Left colon (tissue), 2 donors: ENCODE measurements around the gene ICOSLG. TPM values are rescaled to one million over a fixed set of nuclear protein-coding genes. Genes with fewer than 3 reads are reported as not detected.
"Not testable (repeated sequence)": the region's sequence is repeated elsewhere in the genome, so short reads cannot be mapped to it uniquely, and the experiment has no call there.

Source experiments
- ATAC-seq: fragments of 200-7000 bp; cut with Tn5 transposase; one replicate; pipeline ENCODE4 v1.9.1; 2020; ENCODE audit warnings: mild to moderate bottlenecking, moderate library complexity
- DNase-seq, 2 donors: peaks; one replicate each; pipeline ENCODE4 v3.0.0-alpha.2; 2020
- intact Hi-C, 2 donors: fragments of 100-400 bp; cut with DNase I in 1 of 2; cut with micrococcal nuclease in 1 of 2; formaldehyde crosslinking; loops; one replicate each; pipeline versions ENCODE4 v1.11.2 to v1.14.0; 2022; cut with DNase I, micrococcal nuclease
- total RNA-seq, 2 donors: library from RNA; stranded (reverse); fragmentation: NEBNext Ultra II Directional; extraction: Animal tissue kit (Norgen Biotek cat#: 25700); gene quantifications; one replicate each; pipeline ENCODE4 v1.2.1, GENCODE V29; 2021
- donor health status: DM: no; HTN: no; CAD: no.
- donor health status: DM: yes; HTN: yes; CAD: no.

Gene ICOSLG
- total RNA-seq, 2 donors from 2014 or later = 3.2 to 5.0 TPM

GRCh38 chr21:44241281-44241680, 538 bp upstream of the ICOSLG start:
- DNase-seq, intact Hi-C loops: not testable (repeated sequence)
- ATAC-seq = peak; percentile 40

GRCh38 chr21:44240353-44240752, 390 bp downstream of the ICOSLG start:
- intact Hi-C loops, DNase-seq: not testable (repeated sequence)
- ATAC-seq = peak; percentile 58

GRCh38 chr21:44229561-44229960, 11.2 kb downstream of the ICOSLG start:
- ATAC-seq, intact Hi-C loops: not testable (repeated sequence)
- DNase-seq = peak in 1 of 2 donors; percentile 4

GRCh38 chr21:44228109-44228508, 12.6 kb downstream of the ICOSLG start:
- DNase-seq, intact Hi-C loops, ATAC-seq: not testable (repeated sequence)

- intact Hi-C loops, ATAC-seq, DNase-seq: not testable (repeated sequence)
Measured at GRCh38 chr21:44227614-44228013, 13.1 kb downstream of the ICOSLG start.

GRCh38 chr21:44225605-44226004, 15.1 kb downstream of the ICOSLG start:
- ATAC-seq, intact Hi-C loops, DNase-seq: not testable (repeated sequence)

- ATAC-seq, intact Hi-C loops: not testable (repeated sequence)
Measured at GRCh38 chr21:44223334-44223733, 17.4 kb downstream of the ICOSLG start.

GRCh38 chr21:44220674-44221073, 20.1 kb downstream of the ICOSLG start:
- DNase-seq, ATAC-seq, intact Hi-C loops: not testable (repeated sequence)

More at GRCh38 chr21:44223334-44223733, 17.4 kb downstream of the ICOSLG start:
- not testable (repeated sequence) for DNase-seq

- intact Hi-C loops, DNase-seq: not testable (repeated sequence)
- peak; percentile 96 for ATAC-seq
Measured at GRCh38 chr21:44218461-44218860, 22.3 kb downstream of the ICOSLG start.

GRCh38 chr21:44211978-44212377, 28.8 kb downstream of the ICOSLG start:
- DNase-seq, intact Hi-C loops, ATAC-seq: not testable (repeated sequence)

GRCh38 chr21:44211574-44211973, 29.2 kb downstream of the ICOSLG start:
- ATAC-seq, DNase-seq, intact Hi-C loops: not testable (repeated sequence)

- intact Hi-C loops, ATAC-seq: not testable (repeated sequence)
- peak in 1 of 2 donors; percentile 19 for DNase-seq
Measured at GRCh38 chr21:44207860-44208646, 32.7 kb downstream of the ICOSLG start.

- DNase-seq, intact Hi-C loops: not testable (repeated sequence)
- ATAC-seq = peak; percentile 64
Measured at GRCh38 chr21:44206698-44207676, 33.8 kb downstream of the ICOSLG start.

- peak; percentile 67 for ATAC-seq
- intact Hi-C loops, DNase-seq: not testable (repeated sequence)
Measured at GRCh38 chr21:44206187-44206586, 34.6 kb downstream of the ICOSLG start.

- intact Hi-C loops, ATAC-seq, DNase-seq: not testable (repeated sequence)
Measured at GRCh38 chr21:44202590-44203299, 38.0 kb downstream of the ICOSLG start.

- DNase-seq = peak in 1 of 2 donors; percentile 18
- intact Hi-C loops, ATAC-seq: not testable (repeated sequence)
Measured at GRCh38 chr21:44199997-44200396, 40.7 kb downstream of the ICOSLG start.

GRCh38 chr21:44199448-44199847, 41.3 kb downstream of the ICOSLG start:
- intact Hi-C loops = no loop called here
- ATAC-seq = no peak
- peak in 1 of 2 donors; percentile 16 for DNase-seq

GRCh38 chr21:44197156-44197516, 43.6 kb downstream of the ICOSLG start:
- intact Hi-C loops, ATAC-seq, DNase-seq: not testable (repeated sequence)
